HG02623 (cell line): Measurements from ENCODE around the gene CALHM6.

Source experiments
- ATAC-seq: cut with Tn5 transposase; IDR thresholded peaks from one replicate; pipeline ENCODE4 v1.9.1; 2021; ENCODE audit warnings: moderate library complexity; ENCODE audit not compliant: unreplicated experiment

The CALHM6 gene

GRCh38 chr6:116461331-116461931, at the start of gene CALHM6:
TSS of gene CALHM6 (plus strand) at chr6:116461375. CDS start at chr6:116461930, 555 bp downstream.
- ATAC-seq = no peak

DNA sequence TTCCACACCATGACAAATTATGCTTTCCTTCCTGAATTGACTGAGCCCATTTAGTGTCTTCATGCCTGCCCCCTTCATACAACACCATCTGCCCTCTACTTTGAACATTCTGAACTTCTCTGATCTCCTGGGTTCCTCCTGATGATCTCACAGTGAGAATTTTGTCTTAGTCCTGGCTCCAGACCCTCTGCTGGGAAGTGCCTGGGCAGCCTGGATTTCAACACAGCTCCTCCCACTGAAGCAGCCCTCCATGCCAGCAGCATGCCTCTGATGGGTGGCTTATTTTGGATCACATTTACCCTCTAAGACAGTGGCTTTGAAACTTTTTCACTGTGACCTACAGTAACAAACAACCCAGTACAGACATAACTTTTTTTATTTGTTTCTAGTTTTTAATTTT, 48.9 kb upstream of the CALHM6 start:
- no peak for ATAC-seq

GRCh38 chr6:116413357-116413756, 47.8 kb upstream of the CALHM6 start:
- no peak for ATAC-seq

GRCh38 chr6:116417661-116418060, 43.5 kb upstream of the CALHM6 start:
- ATAC-seq = no peak

- no peak for ATAC-seq
Measured at GRCh38 chr6:116419069-116419786, 41.9 kb upstream of the CALHM6 start.

DNA sequence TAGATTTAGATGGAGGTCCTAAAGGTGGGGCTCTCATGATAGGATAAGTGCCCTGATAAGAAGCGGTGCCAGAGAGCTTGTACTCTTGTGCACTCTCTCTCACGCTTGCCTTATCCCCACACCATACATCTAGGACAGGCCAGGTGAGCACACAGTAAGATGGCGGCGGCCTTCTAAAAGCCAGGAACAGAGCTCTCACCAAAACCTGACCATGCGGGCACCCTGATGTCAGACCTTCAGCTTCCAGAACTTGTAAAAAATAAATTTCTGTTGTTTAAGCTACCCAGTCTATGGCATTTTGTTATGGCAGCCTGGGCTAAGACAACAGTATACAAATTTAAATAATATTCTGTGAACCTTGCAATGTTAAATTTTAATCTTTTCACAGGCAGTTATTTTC, 40.8 kb upstream of the CALHM6 start:
- no peak for ATAC-seq

DNA sequence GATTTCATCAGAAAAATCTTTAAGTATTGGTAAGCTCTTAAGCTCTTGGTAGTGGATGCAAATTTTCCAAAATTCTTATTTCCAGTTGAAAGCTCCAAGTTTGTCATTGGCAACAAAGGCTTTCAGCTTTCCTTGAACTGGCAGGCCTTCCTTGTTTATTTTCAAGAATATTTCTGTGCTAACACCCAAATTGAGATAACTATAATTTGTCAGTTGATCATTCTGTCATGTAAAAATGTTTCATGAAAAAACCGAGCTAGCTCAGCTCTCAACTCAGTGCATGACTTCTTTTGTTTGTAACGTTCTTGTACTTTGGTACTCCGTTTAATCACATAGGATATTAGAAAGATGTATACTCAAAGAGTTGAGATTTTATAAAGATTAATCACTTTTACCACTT, 38.9 kb upstream of the CALHM6 start:
- ATAC-seq = no peak

DNA sequence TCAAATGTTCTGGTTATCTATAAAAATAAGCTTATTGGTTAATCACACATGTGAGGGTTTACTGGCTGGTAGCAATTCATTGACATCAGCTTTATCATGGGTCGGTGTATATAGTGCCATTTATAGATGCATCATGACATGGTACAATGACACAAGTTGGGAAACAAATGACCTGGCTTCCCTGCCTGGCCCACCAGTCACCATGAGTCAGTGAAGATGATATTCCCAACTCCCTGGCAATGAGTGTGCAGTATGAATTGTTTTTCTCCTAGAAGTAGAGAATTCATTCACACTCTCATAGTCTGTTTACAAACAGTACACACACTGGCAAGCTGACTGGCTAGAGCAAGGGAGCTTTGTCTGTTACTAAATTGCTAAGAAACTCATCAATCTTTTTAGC, 37.2 kb upstream of the CALHM6 start:
- no peak for ATAC-seq

GRCh38 chr6:116426551-116426950, 34.6 kb upstream of the CALHM6 start:
- no peak for ATAC-seq

DNA sequence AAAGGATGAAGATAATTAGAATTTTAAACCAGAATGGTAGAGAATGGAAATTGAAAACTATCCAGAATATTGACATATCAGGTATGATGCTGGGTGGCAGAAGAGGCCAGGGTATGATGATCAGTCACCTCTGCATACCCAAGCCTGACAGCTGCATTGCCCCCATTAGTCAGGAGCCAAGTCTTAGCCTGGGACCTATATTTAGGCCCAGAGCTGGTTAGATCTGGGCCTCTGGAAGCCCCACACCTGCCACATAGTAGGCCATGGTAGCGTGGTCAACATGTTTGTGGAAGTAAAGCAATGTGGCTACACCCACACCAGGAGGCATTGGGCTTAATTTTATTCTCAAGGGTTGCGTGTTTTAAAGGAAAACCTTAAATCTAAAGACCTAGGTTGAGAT, 32.1 kb upstream of the CALHM6 start:
- no peak for ATAC-seq

DNA sequence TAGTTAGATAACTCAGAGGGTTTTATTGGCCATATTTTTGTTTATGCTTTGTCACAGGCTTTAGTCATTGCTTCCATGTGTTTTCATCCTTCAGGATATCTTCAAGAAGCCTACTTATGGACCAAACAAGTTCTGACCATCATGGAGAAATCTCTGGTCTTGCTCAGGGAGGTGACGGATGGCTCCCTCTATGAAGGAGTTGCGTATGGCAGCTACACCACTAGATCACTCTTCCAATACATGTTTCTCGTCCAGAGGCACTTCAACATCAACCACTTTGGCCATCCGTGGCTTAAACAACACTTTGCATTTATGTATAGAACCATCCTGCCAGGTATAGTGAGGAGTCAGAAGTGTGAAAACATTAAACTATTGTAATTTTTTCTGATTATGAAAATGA, 30.3 kb upstream of the CALHM6 start:
- no peak for ATAC-seq

DNA sequence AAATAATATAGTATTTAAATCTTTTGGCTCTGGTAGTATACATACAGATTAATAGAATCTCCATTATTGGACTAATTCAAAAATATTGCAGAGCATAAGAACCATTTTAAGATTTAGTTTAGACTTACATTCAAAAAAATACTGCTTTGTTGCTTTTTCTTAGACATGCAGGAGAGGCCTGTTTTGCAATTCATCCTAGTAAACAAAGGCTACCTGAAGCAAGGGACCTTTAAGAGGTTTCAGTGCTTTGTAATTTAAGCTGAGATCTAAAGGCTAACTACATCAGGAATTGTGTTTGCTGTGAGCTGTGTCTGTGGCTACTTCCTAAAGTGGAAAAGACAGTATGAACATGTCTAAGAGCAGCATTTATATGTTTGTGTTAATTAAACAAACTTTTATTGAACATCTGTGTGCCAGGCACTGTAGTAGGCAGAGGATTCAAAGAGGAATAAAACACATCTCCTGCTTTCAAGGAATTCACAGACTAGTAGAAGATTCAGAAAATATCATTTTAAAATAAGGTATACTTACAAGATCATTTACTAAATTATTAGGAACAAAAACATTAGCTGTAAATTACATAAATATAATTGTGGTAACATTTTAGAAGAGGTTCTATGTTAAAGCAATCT, 29.1 kb upstream of the CALHM6 start:
- ATAC-seq = no peak

GRCh38 chr6:116433206-116433712, 27.9 kb upstream of the CALHM6 start:
- no peak for ATAC-seq

DNA sequence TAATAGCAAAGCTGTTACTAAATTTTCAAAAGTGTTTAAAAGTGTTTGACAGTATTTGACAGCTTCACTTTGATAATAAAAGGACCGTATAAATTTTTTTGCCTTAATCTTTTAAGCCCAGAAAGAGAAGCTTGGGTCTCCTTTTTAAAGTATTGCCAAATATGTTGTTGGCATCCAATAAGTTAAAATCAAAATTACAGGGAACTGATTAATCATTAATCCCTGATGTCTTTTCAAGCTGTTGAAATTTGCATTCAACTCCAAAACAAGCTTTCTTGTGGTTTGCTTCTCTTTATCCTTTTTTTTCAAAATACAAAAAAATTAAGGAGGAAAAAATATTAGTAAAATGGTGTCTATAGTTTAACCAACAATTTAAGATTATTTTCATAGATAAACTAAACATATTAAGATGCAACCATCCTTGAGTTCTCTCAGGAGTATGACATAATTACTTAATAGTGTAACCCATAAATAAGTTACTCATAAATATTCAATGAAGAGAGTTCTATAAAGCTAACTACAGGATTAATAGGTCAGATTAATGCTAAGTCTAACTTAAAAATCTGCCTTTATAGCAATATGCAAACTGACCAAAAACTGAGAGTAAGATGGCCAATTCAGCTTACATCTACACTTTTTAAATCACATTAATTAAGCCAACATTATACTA, 27.0 kb upstream of the CALHM6 start:
- ATAC-seq = no peak

GRCh38 chr6:116436586-116436985, 24.6 kb upstream of the CALHM6 start:
- ATAC-seq = no peak

GRCh38 chr6:116437656-116438055, 23.5 kb upstream of the CALHM6 start:
- no peak for ATAC-seq

- ATAC-seq = no peak
Measured at GRCh38 chr6:116438590-116439448, 22.4 kb upstream of the CALHM6 start.

GRCh38 chr6:116439522-116440051, 21.6 kb upstream of the CALHM6 start:
- no peak for ATAC-seq

GRCh38 chr6:116443105-116443504, 18.1 kb upstream of the CALHM6 start:
- no peak for ATAC-seq

GRCh38 chr6:116444092-116444491, 17.1 kb upstream of the CALHM6 start:
- peak; percentile 76 for ATAC-seq
